HCT116 (cell line): ENCODE results near the gene EPHA6. TPM values are rescaled to one million over a fixed set of nuclear protein-coding genes. Genes with fewer than 3 reads are reported as not detected.

ENCODE experiments used
- ATAC-seq: fragments of 200-7000 bp; cut with Tn5 transposase; 2 replicates; pipeline ENCODE4 v1.9.1; 2020; ENCODE audit warnings: mild to moderate bottlenecking, moderate library complexity
- BruUV-seq: library from RNA; stranded (reverse); fragments of 400-500 nt; replicated peaks from 2 replicates; lab custom pipeline; 2021; lab: Mats Ljungman, UMichigan
- CTCF ChIA-PET: fragments of 300-600 bp; sonication (Branson Sonifier 250); formaldehyde crosslinking; loops from one replicate; lab custom pipeline; 2021; ENCODE audit warnings: antibody characterized with exemption; lab: Charles Lee
- POLR2A ChIA-PET: fragments of 300-600, 350-600 bp; sonication (Branson Sonifier 250); formaldehyde crosslinking; loops from one replicate; lab custom pipeline; 2021; ENCODE audit warnings: antibody characterized with exemption; lab: Charles Lee
- RAD21 ChIA-PET, 2 experiments: fragments of 300-600 bp; sonication (Branson Sonifier 250); formaldehyde crosslinking; loops; one replicate each; lab custom pipeline; 2023; ENCODE audit warnings: low total read pairs in 2 of 2; ENCODE audit not compliant: uncharacterized antibody in 2 of 2, unreplicated experiment in 2 of 2, low non-redundant PET in 1 of 2; lab: Charles Lee
- DNase-seq: peaks from one replicate; pipeline ENCODE4 v3.0.0-alpha.2; 2010; ENCODE audit warnings: low read depth, low spot score
- H2AFZ ChIP-seq: fragments of 200-600 bp; shearing (Covaris generic), sonication (generic); 2 replicates; pipeline ENCODE4 v1.6.1; 2017; ENCODE audit warnings: low read depth, mixed run types, mixed read lengths, antibody characterized with exemption, low read length; ENCODE audit not compliant: poor library complexity, severe bottlenecking
- H3K27ac ChIP-seq: 2 replicates; pipeline ENCODE4 v1.5.1; 2012; ENCODE audit warnings: low read depth, low read length
- H3K27me3 ChIP-seq: fragments of 200-600 bp; sonication (generic); 2 replicates; pipeline ENCODE4 v1.6.1; 2016; ENCODE audit warnings: mixed run types, low read length, mixed read lengths; ENCODE audit not compliant: insufficient read depth
- H3K36me3 ChIP-seq, 2 experiments: fragments of 200-500 bp in 1 of 2; fragments of 200-600 bp in 1 of 2; sonication (Bioruptor generic) in 1 of 2; sonication (generic) in 1 of 2; 2 replicates each; pipeline versions ENCODE4 v1.5.1 to v1.6.1; 2014 to 2016; ENCODE audit warnings: low read length in 2 of 2, inconsistent platforms in 1 of 2, mixed read lengths in 1 of 2, mixed run types in 1 of 2; ENCODE audit not compliant: insufficient read depth in 2 of 2, control insufficient read depth in 1 of 2
- H3K4me1 ChIP-seq, 2 experiments: fragments of 200-600 bp in 1 of 2; sonication (generic) in 1 of 2; 2 replicates each; pipeline versions ENCODE4 v1.5.1 to v1.6.1; 2012 to 2017; ENCODE audit warnings: low read length in 2 of 2, inconsistent platforms in 1 of 2, mild to moderate bottlenecking in 1 of 2, mixed read lengths in 1 of 2, mixed run types in 1 of 2, moderate library complexity in 1 of 2; ENCODE audit not compliant: insufficient read depth in 2 of 2, control insufficient read depth in 1 of 2
- H3K4me2 ChIP-seq: fragments of 200-600 bp; sonication (generic); 2 replicates; pipeline ENCODE4 v1.6.1; 2017; ENCODE audit warnings: mixed run types, low read length, mixed read lengths
- H3K4me3 ChIP-seq, 2 experiments: fragments of 200-600 bp in 1 of 2; sonication (generic) in 1 of 2; replicated peaks in 1 of 2; 2 replicates each; pipeline ENCODE4 v1.5.1; 2011 to 2016; ENCODE audit warnings: low read length in 2 of 2, control low read depth in 1 of 2, low read depth in 1 of 2, mild to moderate bottlenecking in 1 of 2, mixed read lengths in 1 of 2, mixed run types in 1 of 2
- H3K79me2 ChIP-seq: fragments of 200-600 bp; sonication (generic); 2 replicates; pipeline ENCODE4 v1.6.1; 2017; ENCODE audit warnings: mild to moderate bottlenecking, mixed run types, low read length, moderate library complexity, mixed read lengths; ENCODE audit not compliant: insufficient read depth
- H3K9ac ChIP-seq: fragments of 200-600 bp; sonication (generic); 2 replicates; pipeline ENCODE4 v1.6.1; 2016; ENCODE audit warnings: low read length, mixed read lengths
- H3K9me2 ChIP-seq: fragments of 200-600 bp; sonication (generic), shearing (Covaris generic); 2 replicates; pipeline ENCODE4 v1.6.1; 2017; ENCODE audit warnings: mixed run types, mild to moderate bottlenecking, moderate library complexity; ENCODE audit not compliant: insufficient read depth
- H3K9me3 ChIP-seq, 2 experiments: fragments of 200-500 bp in 1 of 2; fragments of 200-600 bp in 1 of 2; sonication (Bioruptor generic) in 1 of 2; sonication (generic) in 1 of 2; 2 replicates each; pipeline ENCODE4 v1.6.1; 2014 to 2017; ENCODE audit warnings: low read length in 2 of 2, mixed read lengths in 2 of 2, inconsistent platforms in 1 of 2, low read depth in 1 of 2, mild to moderate bottlenecking in 1 of 2, mixed run types in 1 of 2, moderate library complexity in 1 of 2; ENCODE audit not compliant: control insufficient read depth in 1 of 2, insufficient read depth in 1 of 2
- H4K20me1 ChIP-seq: fragments of 200-600 bp; sonication (generic), shearing (Covaris generic); 2 replicates; pipeline ENCODE4 v1.6.1; 2017; ENCODE audit warnings: mixed run types, mild to moderate bottlenecking, moderate library complexity; ENCODE audit not compliant: insufficient read depth
- ATF3 ChIP-seq: IDR thresholded peaks from 2 replicates; pipeline ENCODE4 v1.6.1; 2012
- CBX3 ChIP-seq: IDR thresholded peaks from 2 replicates; pipeline ENCODE4 v1.6.1; 2012; ENCODE audit warnings: low read depth
- CEBPB ChIP-seq: IDR thresholded peaks from 2 replicates; pipeline ENCODE4 v1.6.1; 2012; ENCODE audit warnings: low read depth
- CTCF ChIP-seq, 3 experiments: fragments of 200-600 bp in 1 of 3; sonication (generic) in 1 of 3; IDR thresholded peaks in 2 of 3; conservative IDR thresholded peaks in 1 of 3; 2 replicates each; pipeline ENCODE4 v1.5.1; 2012 to 2017; ENCODE audit warnings: low read depth in 2 of 3, low read length in 2 of 3, antibody characterized with exemption in 1 of 3, borderline replicate concordance in 1 of 3, control low read depth in 1 of 3, mild to moderate bottlenecking in 1 of 3, mixed read lengths in 1 of 3, mixed run types in 1 of 3, moderate library complexity in 1 of 3; ENCODE audit not compliant: insufficient read depth in 1 of 3
- EGR1 ChIP-seq: IDR thresholded peaks from 2 replicates; pipeline ENCODE4 v1.6.1; 2012; ENCODE audit warnings: low read depth
- ELF1 ChIP-seq: IDR thresholded peaks from 2 replicates; pipeline ENCODE4 v1.6.1; 2012; ENCODE audit warnings: low read depth, borderline replicate concordance
- EZH2 ChIP-seq: fragments of 200-600 bp; sonication (generic); IDR thresholded peaks from 2 replicates; pipeline ENCODE4 v1.6.1; 2017; ENCODE audit warnings: antibody characterized with exemption, mixed run types
- EZH2phosphoT487 ChIP-seq: fragments of 200-600 bp; IDR thresholded peaks from 2 replicates; pipeline ENCODE4 v1.6.1; 2018; ENCODE audit warnings: antibody characterized with exemption, borderline replicate concordance
- FOSL1 ChIP-seq: IDR thresholded peaks from 2 replicates; pipeline ENCODE4 v1.6.1; 2012; ENCODE audit warnings: low read depth
- JUND ChIP-seq: IDR thresholded peaks from 2 replicates; pipeline ENCODE4 v1.6.1; 2012
- MAX ChIP-seq: IDR thresholded peaks from 2 replicates; pipeline ENCODE4 v1.6.1; 2012
- POLR2A ChIP-seq: IDR thresholded peaks from 2 replicates; pipeline ENCODE4 v1.7.0; 2011; ENCODE audit warnings: borderline replicate concordance; ENCODE audit not compliant: insufficient read depth, insufficient read length; ENCODE audit errors: extremely low read depth
- SIN3A ChIP-seq: IDR thresholded peaks from 2 replicates; pipeline ENCODE4 v1.6.1; 2012; ENCODE audit warnings: low read depth
- SP1 ChIP-seq: IDR thresholded peaks from 2 replicates; pipeline ENCODE4 v1.6.1; 2012; ENCODE audit warnings: low read depth
- SRF ChIP-seq: IDR thresholded peaks from 2 replicates; pipeline ENCODE4 v1.6.1; 2012; ENCODE audit warnings: low read depth
- TCF7L2 ChIP-seq: IDR thresholded peaks from 2 replicates; pipeline ENCODE4 v1.7.0; 2011; ENCODE audit warnings: borderline replicate concordance, inconsistent platforms; ENCODE audit not compliant: insufficient read depth, insufficient read length; ENCODE audit errors: extremely low read depth
- YY1 ChIP-seq: IDR thresholded peaks from 2 replicates; pipeline ENCODE4 v1.6.1; 2011; ENCODE audit warnings: low read length, low read depth, moderate library complexity, mild to moderate bottlenecking; ENCODE audit not compliant: insufficient replicate concordance; ENCODE audit errors: extremely low read depth
- ZFX ChIP-seq: fragments of 450-650 bp; IDR thresholded peaks from 2 replicates; pipeline ENCODE4 v1.6.1; 2017
- ZNF274 ChIP-seq: fragments of 200-500 bp; sonication (Bioruptor generic); IDR thresholded peaks from 2 replicates; pipeline ENCODE4 v1.6.1; 2014; ENCODE audit warnings: mild to moderate bottlenecking, low read depth, low read length, inconsistent platforms
- intact Hi-C: fragments of 100-400 bp; cut with micrococcal nuclease; formaldehyde crosslinking; loops from 2 replicates; pipeline ENCODE4 v1.10.0; 2022
- total RNA-seq: library from RNA; stranded (reverse); gene quantifications from one replicate; pipeline ENCODE4 v1.2.1, GENCODE V29; 2021; ENCODE audit not compliant: unreplicated experiment

EPHA6 gene
- total RNA-seq, 1 experiment from 2014 or later: not detected

GRCh38 chr3:97338375-97338774, 524.0 kb downstream of the EPHA6 start:
- intact Hi-C loops: no loop called here
- Histone ChIP-seq H3K9ac (no peak overlapping the region), H3K9me2 (no peaks in the 10 kb centered on the region), H3K4me2 (no peak overlapping the region)
- CTCF ChIA-PET: no interaction called here
- TF ChIP-seq SRF (no peak), TCF7L2 (no peak), EZH2phosphoT487 (no peak), ZNF274 (no peak), CBX3 (no peak), ZFX (no peak), SIN3A (no peak), SP1 (no peak), JUND (no peak), CEBPB (no peak), POLR2A (no peak), YY1 (no peak), EZH2 (no peak), EGR1 (no peak), MAX (no peak), ATF3 (no peak), ELF1 (no peak), FOSL1 (no peak), CTCF (IDR thresholded peaks at IDR 0.05 in 2 of 3, conservative IDR thresholded peaks at IDR 0.05 in 1 of 3; ENCODE audit: borderline replicate concordance in 1 of 3, insufficient read depth in 1 of 3, low read depth in 2 of 3, low read length in 2 of 3) (no peak)
- TF ChIP-seq, all 23 proteins: peak for 0
- no peak overlapping the region for H3K27ac ChIP-seq
- H3K36me3 ChIP-seq: no peaks in the 10 kb centered on the region
- POLR2A ChIA-PET: no interaction called here
- no peaks in the 10 kb centered on the region for H4K20me1 ChIP-seq
- no peaks in the 10 kb centered on the region for H3K27me3 ChIP-seq
- H3K9me3 ChIP-seq: peaks cover 4 to 14% of the 10 kb centered on the region in 2 experiments; a peak in 3 of 4 replicates
- no TSS peak for BruUV-seq
- H3K79me2 ChIP-seq: no peaks in the 10 kb centered on the region
- DNase-seq (no peak), ATAC-seq (no peak)
- RAD21 ChIA-PET: no interaction called here
- H3K4me1 ChIP-seq: no peaks in the 10 kb centered on the region
- H3K4me3 ChIP-seq: no peak overlapping the region
- H2AFZ ChIP-seq: no peak overlapping the region
